Left lung (tissue), 10 donors: ENCODE measurements around the gene CEP170B. TPM values are rescaled to one million over a fixed set of nuclear protein-coding genes. Genes with fewer than 3 reads are reported as not detected.
"Not testable (repeated sequence)": the region's sequence is repeated elsewhere in the genome, so short reads cannot be mapped to it uniquely, and the experiment has no call there.

Source experiments
- ATAC-seq: fragments of 200-7000 bp; cut with Tn5 transposase; one replicate; pipeline ENCODE4 v1.9.1; 2020; ENCODE audit warnings: moderate library complexity
- DNase-seq, 4 donors: peaks; one replicate each; pipeline ENCODE4 v3.0.0-alpha.2; 2013 to 2020
- H3K27ac ChIP-seq, 2 donors: fragments of 200-600 bp; sonication (generic) in 1 of 2; one replicate each; pipeline versions ENCODE4 v1.5.0 to v1.8.0; 2020 to 2021
- H3K27me3 ChIP-seq, 2 donors: fragments of 200-600 bp; sonication (generic) in 1 of 2; one replicate each; pipeline versions ENCODE4 v1.5.0 to v1.8.0; 2020 to 2021
- H3K36me3 ChIP-seq, 2 donors: fragments of 200-600 bp; sonication (generic) in 1 of 2; one replicate each; pipeline versions ENCODE4 v1.5.0 to v1.8.0; 2020 to 2021
- H3K4me1 ChIP-seq, 2 donors: fragments of 200-600 bp; one replicate each; pipeline ENCODE4 v1.8.0; 2021
- H3K4me3 ChIP-seq, 2 donors: fragments of 200-600 bp; sonication (generic) in 1 of 2; one replicate each; pipeline versions ENCODE4 v1.5.0 to v1.8.0; 2020 to 2021; ENCODE audit warnings: mild to moderate bottlenecking in 1 of 2
- H3K9me3 ChIP-seq, 2 donors: fragments of 200-600 bp; sonication (generic) in 1 of 2; one replicate each; pipeline versions ENCODE4 v1.5.0 to v1.8.0; 2020 to 2021
- CTCF ChIP-seq, 2 donors: fragments of 200-600 bp; sonication (generic) in 1 of 2; IDR thresholded peaks; one replicate each; pipeline versions ENCODE4 v1.5.0 to v1.8.0; 2021; ENCODE audit warnings: antibody characterized with exemption in 2 of 2
- intact Hi-C, 2 donors: fragments of 100-400 bp; cut with DNase I; formaldehyde crosslinking; loops; one replicate each; pipeline versions ENCODE4 v1.11.2 to v1.14.2; 2022
- polyA plus RNA-seq, 6 donors: library from polyadenylated mRNA; unstranded; fragments of 120-200 nt; gene quantifications; one replicate each; pipeline ENCODE4 v1.2.1, GENCODE V29; 2013; ENCODE audit not compliant: insufficient read length in 6 of 6
- total RNA-seq, 2 donors: library from RNA; stranded (reverse); fragmentation: NEBNext Ultra II Directional; extraction: Animal tissue kit (Norgen Biotek cat#: 25700); gene quantifications; one replicate each; pipeline ENCODE4 v1.2.1, GENCODE V29; 2021
- donor health status: DM: no; HTN: yes; CAD: no.
- donor health status: DM: no; HTN: no; CAD: no.

The CEP170B gene
- total and polyA plus RNA-seq, 8 donors = 10.0 to 42.3 (median 14.2) TPM

DNA sequence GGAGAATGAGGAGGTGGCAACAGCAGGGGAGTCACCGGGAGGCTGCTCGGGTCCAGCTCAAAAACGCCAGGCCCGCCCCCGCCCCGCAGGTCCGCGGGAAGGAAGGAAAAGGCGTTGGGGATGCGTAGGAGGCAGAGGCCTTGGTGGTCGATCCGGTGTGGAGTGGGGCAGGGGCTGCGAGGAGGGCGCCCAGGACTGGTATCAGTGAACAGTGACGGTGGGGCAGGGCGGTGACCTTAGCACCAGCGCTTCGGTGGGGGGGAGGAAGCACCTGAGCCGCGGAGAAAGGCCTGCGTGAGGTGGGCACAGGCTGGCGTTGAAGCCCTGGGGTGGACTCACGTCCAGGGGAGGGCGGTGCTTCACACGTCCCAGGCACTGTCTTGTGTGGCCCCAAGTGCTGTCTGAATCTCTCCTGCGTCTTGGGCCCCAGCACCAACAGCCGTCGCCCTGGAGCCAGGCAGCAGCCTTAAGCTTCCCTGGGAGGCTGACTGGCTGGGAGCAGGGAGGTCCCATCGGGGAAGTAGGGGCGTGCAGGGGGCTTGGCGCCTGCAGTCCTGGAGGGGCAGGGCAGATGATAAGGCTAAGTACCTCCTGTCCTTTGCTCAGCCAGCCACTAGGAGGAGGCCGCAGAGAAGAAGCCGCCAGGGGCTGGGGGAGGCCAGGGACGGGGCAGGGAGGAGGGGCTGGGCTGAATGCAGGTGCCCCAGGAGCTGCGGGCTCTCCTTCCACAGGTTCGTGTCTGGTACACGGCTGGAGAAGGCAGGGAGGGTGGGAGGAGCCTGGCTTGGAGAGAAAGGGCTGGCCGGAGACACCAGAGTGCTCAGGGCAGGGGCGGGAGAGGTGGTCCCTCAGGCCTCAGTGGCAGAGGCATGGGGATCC is 37.7 kb upstream of the CEP170B start:
- DNase-seq (peak in 2 of 4 donors; percentile 44 to 84), ATAC-seq (peak; percentile 69)
- peaks cover 0 to 35% of the 10 kb centered on the region in 2 donors for H3K27me3 ChIP-seq
- peak; percentile 29 to 46 for TF ChIP-seq CTCF (IDR thresholded peaks at IDR 0.05)
- no peaks in the 10 kb centered on the region for H3K9me3 ChIP-seq
- no peak overlapping the region for H3K27ac ChIP-seq
- intact Hi-C loops = loop anchor here in 1 of 2 donors (2.0 kb wide), 1 partner anchor 61 kb away; no protein-coding TSS in a partner anchor
- no peaks in the 10 kb centered on the region for H3K36me3 ChIP-seq
- peaks cover 8 to 25% of the 10 kb centered on the region in 2 donors for H3K4me1 ChIP-seq
- peak overlapping the region; percentile 48 to 54 for H3K4me3 ChIP-seq

DNA sequence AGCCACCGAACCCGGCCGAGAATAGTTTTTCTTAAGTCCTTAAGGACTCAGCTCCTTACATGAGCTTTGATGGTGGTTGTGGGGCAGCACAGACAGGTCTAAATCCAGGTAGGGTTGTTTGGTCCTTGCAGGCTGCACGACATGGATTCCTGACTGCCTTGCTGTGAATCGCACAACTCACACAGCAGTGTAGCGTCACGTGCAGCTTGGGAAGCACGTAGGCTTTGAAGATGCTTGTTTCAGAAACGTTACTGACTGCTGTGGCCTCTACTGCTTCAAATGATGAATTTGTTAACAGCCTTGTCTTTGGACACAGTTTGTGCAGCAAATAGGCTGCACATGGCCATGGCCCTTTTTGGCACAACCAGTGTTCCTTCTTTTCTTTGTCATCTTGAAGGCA is 34.3 kb upstream of the CEP170B start:
- ATAC-seq (no peak), DNase-seq (no peak)
- peaks cover 0 to 21% of the 10 kb centered on the region in 2 donors for H3K27me3 ChIP-seq
- no peak overlapping the region for H3K27ac ChIP-seq
- no peaks in the 10 kb centered on the region for H3K9me3 ChIP-seq
- H3K4me1 ChIP-seq = peaks cover 8 to 20% of the 10 kb centered on the region in 2 donors
- no peaks in the 10 kb centered on the region for H3K36me3 ChIP-seq
- no peak for TF ChIP-seq CTCF (IDR thresholded peaks at IDR 0.05)
- intact Hi-C loops = no loop called here
- no peak overlapping the region for H3K4me3 ChIP-seq

DNA sequence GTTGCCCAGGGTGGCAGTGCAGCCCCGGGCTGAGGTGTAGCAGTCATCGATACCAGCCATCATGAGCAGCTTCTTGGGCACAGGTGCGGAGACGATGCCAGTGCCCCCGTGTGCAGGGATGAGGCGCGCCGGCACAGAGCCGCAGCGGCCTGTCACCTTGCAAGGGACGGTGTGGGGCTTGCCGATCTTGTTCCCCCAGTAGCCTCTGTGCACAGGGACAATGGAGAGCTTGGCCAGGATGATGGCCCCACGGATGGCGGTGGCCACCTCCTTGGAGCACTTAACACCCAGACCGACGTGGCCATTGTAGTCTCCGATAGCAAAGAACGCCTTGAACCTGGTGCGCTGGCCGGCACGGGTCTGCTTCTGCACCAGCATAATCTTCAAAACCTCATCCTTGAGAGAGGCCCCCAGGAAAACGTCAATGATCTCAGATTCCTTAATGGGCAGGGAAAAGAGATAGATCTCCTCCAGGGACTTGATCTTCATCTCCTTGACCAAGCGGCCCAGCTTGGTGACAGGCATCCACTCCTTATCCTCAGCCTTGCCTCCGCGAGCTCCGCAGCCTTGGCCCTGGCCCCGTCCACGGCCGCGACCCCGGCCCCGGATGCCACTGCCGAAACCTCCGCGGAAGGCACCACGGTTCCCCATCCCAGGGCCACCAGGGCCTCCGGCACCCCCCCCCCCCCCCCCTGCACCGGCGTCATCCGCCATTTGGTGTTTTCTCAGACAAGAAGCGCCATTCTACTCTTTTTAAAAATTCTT is 28.7 kb upstream of the CEP170B start:
- H3K27ac ChIP-seq, H3K36me3 ChIP-seq, H3K4me3 ChIP-seq, H3K4me1 ChIP-seq, H3K9me3 ChIP-seq, H3K27me3 ChIP-seq, ATAC-seq, intact Hi-C loops: not testable (repeated sequence)
- DNase-seq = peak in 1 of 4 donors; percentile 9

DNA sequence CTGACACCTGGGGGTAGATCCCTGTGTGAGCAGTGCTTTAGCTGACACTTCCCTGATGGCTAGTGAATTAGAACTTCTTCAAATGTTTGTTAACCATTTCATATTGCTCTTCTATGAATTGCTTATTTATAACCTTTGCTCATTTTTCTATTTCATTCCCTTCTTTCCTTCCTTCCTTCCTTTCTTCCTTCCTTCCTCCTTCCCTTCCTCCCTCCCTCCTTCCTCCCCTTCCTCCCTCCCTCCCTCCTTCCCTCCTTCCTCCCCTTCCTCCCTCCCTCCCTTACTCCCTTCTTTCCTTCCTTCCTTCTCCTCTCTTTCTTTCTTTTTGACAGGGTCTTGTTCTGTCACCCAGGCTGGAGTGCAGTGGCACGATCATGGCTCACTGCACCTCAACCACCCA is 23.3 kb upstream of the CEP170B start:
- H3K4me3 ChIP-seq = no peak overlapping the region
- no peaks in the 10 kb centered on the region for H3K36me3 ChIP-seq
- H3K9me3 ChIP-seq = no peaks in the 10 kb centered on the region
- no peak for ATAC-seq
- TF ChIP-seq CTCF (IDR thresholded peaks at IDR 0.05) = no peak
- H3K27ac ChIP-seq = no peak overlapping the region
- peaks cover 6 to 16% of the 10 kb centered on the region in 2 donors for H3K4me1 ChIP-seq
- intact Hi-C loops = no loop called here
- peaks cover 37 to 53% of the 10 kb centered on the region in 2 donors for H3K27me3 ChIP-seq
- no peak for DNase-seq

- ATAC-seq (no peak), DNase-seq (no peak)
- Histone ChIP-seq H3K4me1 (peaks cover 6 to 16% of the 10 kb centered on the region in 2 donors), H3K36me3 (no peaks in the 10 kb centered on the region), H3K27ac (no peak overlapping the region), H3K27me3 (peaks cover 37 to 62% of the 10 kb centered on the region in 2 donors), H3K4me3 (no peak overlapping the region), H3K9me3 (no peaks in the 10 kb centered on the region)
- intact Hi-C loops = no loop called here
- no peak for TF ChIP-seq CTCF (IDR thresholded peaks at IDR 0.05)
Measured at GRCh38 chr14:104843006-104843405, 22.1 kb upstream of the CEP170B start.
